NB4 (cell line): ENCODE results near the gene PEF1.

Experiments used
- POLR2A ChIP-seq: IDR thresholded peaks from 2 replicates; pipeline ENCODE4 v1.6.1; 2011; ENCODE audit warnings: mild to moderate bottlenecking; ENCODE audit not compliant: insufficient read length; ENCODE audit errors: extremely low read depth
- TF ChIP-seq, protein P1 (sequence below): IDR thresholded peaks from one replicate; pipeline ENCODE4 v1.5.1; 2012; ENCODE audit warnings: low read depth, low read length

GRCh38 chr1:31667065-31667785, 22.5 kb upstream of the PEF1 start:
- no peak for TF ChIP-seq POLR2A
- TF ChIP-seq, protein P1, sequence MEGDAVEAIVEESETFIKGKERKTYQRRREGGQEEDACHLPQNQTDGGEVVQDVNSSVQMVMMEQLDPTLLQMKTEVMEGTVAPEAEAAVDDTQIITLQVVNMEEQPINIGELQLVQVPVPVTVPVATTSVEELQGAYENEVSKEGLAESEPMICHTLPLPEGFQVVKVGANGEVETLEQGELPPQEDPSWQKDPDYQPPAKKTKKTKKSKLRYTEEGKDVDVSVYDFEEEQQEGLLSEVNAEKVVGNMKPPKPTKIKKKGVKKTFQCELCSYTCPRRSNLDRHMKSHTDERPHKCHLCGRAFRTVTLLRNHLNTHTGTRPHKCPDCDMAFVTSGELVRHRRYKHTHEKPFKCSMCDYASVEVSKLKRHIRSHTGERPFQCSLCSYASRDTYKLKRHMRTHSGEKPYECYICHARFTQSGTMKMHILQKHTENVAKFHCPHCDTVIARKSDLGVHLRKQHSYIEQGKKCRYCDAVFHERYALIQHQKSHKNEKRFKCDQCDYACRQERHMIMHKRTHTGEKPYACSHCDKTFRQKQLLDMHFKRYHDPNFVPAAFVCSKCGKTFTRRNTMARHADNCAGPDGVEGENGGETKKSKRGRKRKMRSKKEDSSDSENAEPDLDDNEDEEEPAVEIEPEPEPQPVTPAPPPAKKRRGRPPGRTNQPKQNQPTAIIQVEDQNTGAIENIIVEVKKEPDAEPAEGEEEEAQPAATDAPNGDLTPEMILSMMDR: no peak
